Measurements from ENCODE around the gene CHMP6.

Gene CHMP6

DNA sequence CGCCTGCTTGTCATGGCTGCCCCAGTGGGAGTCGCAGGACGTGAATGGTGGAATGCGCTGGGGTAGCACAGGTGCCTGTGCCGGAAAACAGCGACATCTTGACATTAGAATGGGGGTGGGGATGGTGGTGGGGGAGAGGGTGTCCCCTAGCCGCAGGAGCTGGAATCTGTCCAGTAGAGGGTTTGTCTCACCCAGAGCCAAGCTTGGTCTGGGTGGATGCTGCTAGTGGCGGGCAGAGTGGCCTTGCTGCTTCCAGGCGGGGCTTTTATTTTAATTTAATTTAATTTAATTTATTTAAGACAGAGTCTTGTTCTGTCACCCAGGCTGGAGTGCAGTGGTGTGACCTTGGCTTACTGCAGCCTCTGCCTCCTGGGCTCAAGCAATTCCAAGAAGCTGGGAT, 51.0 kb downstream of the CHMP6 start:
- no peak for DNase-seq (ENCODE audit: low read depth in 2 of 2)

DNA sequence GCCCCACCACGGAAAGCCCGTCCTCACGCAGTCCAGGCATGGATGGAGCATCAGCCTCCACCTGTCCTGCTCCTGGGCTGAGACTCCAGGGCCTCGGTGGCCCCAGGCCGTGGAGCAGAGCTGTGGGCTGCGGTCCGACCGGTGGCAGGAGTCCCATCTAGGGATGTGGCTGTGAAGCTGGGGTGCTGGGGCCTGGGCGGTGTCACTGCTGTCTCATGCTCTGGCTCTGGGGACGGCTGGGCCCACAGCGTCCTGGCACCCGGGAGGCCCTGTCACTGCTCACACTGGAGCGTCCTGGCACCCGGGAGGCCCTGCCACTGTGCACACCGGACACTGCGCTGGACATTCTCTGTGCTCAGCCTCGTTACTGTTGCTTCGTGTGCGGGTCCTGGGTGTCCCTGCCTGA, 51.7 kb downstream of the CHMP6 start:
- no peak for DNase-seq (ENCODE audit: low read depth in 2 of 2)

DNA sequence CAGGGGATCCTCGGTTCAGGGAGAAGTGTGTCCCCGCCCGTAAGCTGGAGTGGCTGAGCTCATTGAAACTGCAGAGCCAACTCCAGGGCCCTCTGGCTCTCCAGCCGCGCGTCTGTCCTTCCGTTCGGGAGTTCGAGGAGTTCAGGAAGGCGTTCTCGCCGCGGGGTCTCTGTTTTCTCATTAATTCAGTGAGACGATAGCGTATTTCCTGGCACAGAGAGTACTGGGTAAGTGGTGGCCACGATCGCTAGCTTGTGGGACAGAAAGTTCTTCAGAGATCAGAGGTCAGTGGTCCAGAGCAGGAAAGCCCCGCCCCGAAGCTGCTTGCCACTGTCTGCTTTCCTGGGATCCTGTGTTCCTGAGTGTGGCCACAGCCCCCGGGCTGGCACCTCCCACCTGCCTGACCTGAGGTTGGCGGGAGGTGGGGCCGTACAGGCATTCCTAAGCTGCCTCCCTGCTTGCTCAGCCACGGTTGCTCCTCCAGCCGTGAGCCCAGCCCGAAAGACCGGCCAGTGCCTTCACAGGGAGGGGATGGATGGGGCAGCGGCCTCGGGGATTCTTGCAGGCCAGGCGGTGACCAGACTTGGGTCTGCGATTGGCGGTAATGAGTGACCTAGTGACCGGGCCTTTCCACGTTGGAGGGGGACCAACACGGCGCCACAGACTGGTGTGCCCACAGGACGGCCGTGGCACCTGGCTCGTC, 52.2 kb downstream of the CHMP6 start:
- no peak for DNase-seq (ENCODE audit: low read depth in 2 of 2)

DNA sequence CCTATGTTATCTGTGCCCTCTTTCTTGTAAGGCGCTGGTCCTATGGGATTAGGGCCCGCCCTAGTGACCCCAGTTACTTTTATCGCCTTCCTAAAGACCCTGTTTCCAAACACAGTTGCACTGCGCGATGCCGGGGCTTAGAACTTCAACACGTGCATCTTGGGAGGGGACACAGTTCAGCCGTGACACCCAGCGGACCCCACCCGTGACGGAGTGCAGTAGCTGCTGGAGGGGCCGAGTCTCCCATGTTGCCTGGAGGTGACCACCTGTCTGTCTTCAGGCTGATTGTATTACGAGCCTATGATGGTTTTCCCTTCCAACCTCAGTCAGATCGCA, 52.8 kb downstream of the CHMP6 start:
- DNase-seq (ENCODE audit: low read depth in 2 of 2): no peak

DNA sequence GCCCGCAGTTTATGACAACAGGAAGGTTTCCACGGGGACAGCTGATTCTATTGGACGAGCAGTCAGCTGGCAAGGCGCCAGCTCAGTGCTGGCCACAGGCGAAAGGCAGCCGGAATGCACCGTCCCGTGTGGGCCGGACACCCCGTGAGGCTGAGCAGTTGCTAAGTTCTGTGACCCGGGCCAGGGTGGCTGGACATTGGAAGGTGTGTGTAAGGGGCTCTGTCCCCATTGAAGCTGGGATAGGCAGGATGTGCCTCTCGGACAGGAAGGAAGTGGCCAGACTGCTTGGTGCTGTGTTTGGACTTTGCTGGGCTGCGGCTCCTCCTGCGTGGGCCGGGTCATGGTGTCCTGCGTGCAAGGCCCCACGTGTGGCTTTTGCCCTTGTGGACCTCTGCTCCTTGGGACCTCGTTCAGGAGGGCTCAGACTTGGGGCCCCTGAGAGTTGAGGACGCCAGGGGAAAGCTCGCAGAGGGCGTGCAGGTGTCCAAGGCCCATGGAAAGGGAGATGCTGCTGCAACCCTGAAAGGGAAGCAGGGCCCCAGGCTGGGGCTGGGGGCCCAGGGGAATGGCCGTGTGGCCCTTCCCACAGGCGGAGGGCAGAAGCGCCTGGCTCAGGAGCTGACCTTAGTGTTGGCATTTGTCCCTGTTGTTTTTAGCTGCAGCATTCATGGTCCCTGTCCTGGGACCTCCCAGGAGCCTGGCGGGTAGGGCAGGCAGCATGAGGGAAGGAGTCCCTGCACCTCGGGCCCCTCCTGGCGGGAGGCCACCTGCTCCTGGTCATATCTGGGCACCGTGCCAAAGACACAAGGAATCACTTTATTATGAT, 53.3 kb downstream of the CHMP6 start:
- DNase-seq (ENCODE audit: low read depth in 2 of 2): no peak

DNA sequence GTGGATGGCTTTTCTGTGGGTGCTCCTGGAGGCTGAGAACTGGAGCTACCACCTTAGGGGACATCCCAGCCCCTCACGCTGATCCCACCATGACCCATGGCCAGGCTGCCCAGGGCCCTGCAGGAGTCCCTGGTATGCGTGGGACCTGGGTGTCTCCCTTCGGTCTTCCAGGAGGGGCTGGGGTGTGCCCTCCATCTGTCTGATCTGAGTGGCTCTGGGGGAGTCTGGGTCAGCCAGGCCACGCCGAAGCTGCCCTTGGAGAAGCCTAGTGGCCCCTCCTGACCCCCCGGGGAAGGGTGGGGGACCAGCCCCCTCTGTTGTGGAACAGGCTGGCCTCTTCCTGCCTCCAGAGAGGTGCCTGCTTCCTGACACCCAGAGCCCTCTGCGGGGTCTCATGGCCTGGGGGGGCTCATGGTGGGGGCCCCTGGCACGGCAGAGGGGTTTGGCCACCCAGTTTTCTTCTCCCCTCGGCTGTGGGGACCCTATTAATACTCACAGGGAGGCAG, 54.0 kb downstream of the CHMP6 start:
- DNase-seq (ENCODE audit: low read depth in 2 of 2): no peak

DNA sequence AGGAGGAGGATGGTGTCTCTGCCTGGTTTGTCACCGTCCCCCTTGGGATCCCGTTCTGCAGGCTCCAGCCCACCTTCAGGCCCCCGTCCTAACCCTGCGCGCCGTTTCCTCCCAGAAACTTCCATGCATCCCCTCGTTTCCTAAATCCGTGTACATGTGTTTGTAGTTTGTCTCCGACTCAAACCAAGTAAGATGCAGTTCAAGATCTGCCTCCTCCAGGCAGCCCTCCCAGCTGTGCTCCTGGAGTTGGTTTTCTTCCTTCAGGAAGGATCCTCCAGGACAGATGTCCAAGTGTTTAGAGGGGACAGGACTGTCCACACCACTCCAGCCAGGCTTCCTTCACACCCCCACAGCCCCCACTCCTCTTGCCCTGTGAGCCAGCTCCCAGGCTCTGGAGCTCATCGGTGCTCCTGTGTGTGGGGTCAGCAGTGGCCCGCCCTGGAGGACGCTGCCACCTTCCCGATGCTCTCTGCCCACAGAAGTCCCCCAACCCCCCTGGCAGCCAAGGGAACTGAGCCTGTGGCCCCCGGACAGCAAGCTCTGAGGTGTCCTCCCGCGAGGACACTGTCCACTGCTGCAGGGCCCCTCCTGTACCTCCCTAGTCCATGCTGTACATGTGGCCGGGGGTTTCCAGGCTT, 54.6 kb downstream of the CHMP6 start:
- no peak for DNase-seq (ENCODE audit: low read depth in 2 of 2)

DNA sequence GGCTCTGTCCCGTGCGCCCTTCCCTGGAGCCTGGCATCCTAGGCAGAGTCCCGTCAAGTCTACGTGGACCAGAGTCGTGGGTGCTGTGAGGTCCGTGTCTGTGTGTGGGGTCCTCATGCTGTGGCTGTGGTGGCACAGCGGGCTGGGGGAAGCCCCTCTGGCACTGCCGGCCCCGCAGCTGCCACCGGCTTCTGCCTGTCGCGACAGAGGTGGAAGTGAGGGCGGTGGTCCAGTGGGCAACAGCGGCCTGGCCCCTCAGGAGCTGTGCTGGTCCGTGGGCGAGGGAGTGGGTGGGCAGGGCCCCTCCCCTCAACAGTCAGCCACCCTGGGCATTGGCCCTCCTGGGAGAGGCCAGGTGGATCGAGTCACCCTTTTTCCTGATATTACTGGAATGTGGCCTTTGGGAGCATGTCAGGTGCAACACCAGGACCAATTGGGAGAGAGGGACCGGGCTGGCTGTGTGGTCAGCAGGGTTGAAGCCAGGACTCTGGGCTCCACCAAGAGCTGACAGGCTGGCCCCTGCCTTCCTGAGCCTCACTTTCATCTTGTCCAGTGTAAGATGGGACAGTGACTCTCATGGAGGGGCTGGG, 55.2 kb downstream of the CHMP6 start:
- no peak for DNase-seq (ENCODE audit: low read depth in 2 of 2)

DNA sequence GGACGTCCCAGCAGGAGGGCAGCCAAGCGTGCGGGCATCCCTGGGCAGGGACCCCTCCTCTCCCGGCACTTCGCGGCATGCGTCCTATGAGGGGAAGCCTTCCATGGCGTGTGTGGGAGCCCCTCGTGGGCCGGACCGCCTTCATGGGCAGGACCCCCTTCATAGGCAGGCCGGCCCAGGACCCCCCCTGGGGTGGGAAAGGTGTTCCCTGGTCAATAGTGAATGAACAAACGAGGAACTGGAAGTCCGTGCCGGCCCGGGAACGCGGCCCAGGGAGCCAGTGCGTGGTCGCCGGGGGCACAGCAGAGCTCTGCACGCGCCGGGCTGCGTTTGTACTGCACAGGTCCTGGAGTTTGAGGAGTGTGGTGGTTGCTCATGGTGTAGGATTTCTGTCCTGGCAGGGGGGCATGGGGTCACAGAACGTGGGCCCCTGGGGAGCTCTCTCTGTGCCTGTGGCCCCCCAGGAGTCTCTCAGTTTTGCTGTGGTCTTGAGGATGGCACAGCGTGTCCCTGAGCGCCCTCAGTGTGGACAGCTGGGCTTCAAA, 57.3 kb downstream of the CHMP6 start:
- DNase-seq (ENCODE audit: low read depth in 2 of 2): no peak

DNA sequence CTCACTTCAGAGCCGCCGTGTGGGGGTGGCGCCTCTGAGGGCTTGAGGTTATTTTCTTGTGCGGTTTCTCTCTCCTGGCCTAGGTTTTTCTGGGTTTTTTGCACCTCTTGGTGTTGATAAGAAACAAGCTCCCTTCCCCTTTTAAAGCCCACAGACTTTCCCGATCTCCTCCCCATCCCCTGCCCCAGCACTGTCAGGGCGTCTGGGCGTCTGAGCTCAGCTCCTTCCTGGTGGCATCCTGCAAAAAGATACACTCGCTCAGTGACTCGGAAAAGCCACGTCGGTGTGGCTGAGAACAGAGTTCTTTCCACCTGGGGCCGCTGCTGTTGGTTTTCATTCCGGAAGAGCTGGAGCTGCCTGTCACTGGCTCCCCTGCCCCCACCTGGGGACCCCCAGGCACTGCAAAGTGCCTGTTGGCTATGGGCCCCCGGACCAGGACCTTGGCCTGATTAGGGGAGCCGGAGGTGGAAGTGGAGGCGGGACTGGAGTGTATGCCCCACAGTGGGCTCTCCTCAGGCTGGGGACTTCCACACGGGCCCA, 57.8 kb downstream of the CHMP6 start:
- DNase-seq (ENCODE audit: low read depth in 2 of 2): no peak
